HEK293 (cell line): ENCODE measurements around the gene PANX2.

Source experiments
- BCL11A ChIP-seq: fragments of 450-650 bp; formaldehyde crosslinking; IDR thresholded peaks from 2 replicates; pipeline ENCODE4 v1.5.1; 2016; ENCODE audit warnings: low read depth, missing biosample characterization, missing genetic modification characterization
- CTCF ChIP-seq: fragments of 450-650 bp; formaldehyde crosslinking; IDR thresholded peaks from 2 replicates; pipeline ENCODE4 v1.5.1; 2016; ENCODE audit warnings: missing biosample characterization, missing genetic modification characterization
- KLF1 ChIP-seq: fragments of 450-650 bp; formaldehyde crosslinking; IDR thresholded peaks from 2 replicates; pipeline ENCODE4 v1.5.1; 2016; ENCODE audit warnings: missing biosample characterization, missing genetic modification characterization
- KLF10 ChIP-seq: fragments of 450-650 bp; IDR thresholded peaks from 2 replicates; pipeline ENCODE4 v1.5.1; 2018; ENCODE audit warnings: missing biosample characterization, mild to moderate bottlenecking, missing genetic modification characterization
- PATZ1 ChIP-seq: fragments of 450-650 bp; formaldehyde crosslinking; IDR thresholded peaks from 2 replicates; pipeline ENCODE4 v1.5.1; 2016; ENCODE audit warnings: missing biosample characterization, missing genetic modification characterization
- RBAK ChIP-seq: fragments of 450-650 bp; formaldehyde crosslinking; IDR thresholded peaks from 2 replicates; pipeline ENCODE4 v1.5.1; 2016; ENCODE audit warnings: missing biosample characterization, missing genetic modification characterization
- REST ChIP-seq: fragments of 450-650 bp; formaldehyde crosslinking; IDR thresholded peaks from 2 replicates; pipeline ENCODE4 v1.5.1; 2016; ENCODE audit warnings: missing biosample characterization, missing genetic modification characterization
- YY1 ChIP-seq: fragments of 450-650 bp; formaldehyde crosslinking; IDR thresholded peaks from 2 replicates; pipeline ENCODE4 v1.5.1; 2018; ENCODE audit warnings: missing biosample characterization, missing genetic modification characterization
- ZNF302 ChIP-seq: fragments of 450-650 bp; formaldehyde crosslinking; IDR thresholded peaks from 2 replicates; pipeline ENCODE4 v1.5.1; 2016; ENCODE audit warnings: missing biosample characterization, missing genetic modification characterization, low read depth
- ZNF404 ChIP-seq: fragments of 450-650 bp; formaldehyde crosslinking; IDR thresholded peaks from 2 replicates; pipeline ENCODE4 v1.5.1; 2017; ENCODE audit warnings: missing biosample characterization, missing genetic modification characterization
- ZNF549 ChIP-seq: fragments of 450-650 bp; IDR thresholded peaks from 2 replicates; pipeline ENCODE4 v1.5.1; 2018; ENCODE audit warnings: missing biosample characterization, missing genetic modification characterization, mild to moderate bottlenecking, inconsistent platforms, moderate library complexity
- ZNF596 ChIP-seq: fragments of 450-650 bp; IDR thresholded peaks from 2 replicates; pipeline ENCODE4 v1.5.0; 2018; ENCODE audit warnings: missing biosample characterization, mild to moderate bottlenecking, missing genetic modification characterization, moderate library complexity
- ZNF624 ChIP-seq: fragments of 450-650 bp; formaldehyde crosslinking; IDR thresholded peaks from 2 replicates; pipeline ENCODE4 v1.5.1; 2017; ENCODE audit warnings: missing biosample characterization, missing genetic modification characterization
- ZNF76 ChIP-seq: fragments of 450-650 bp; formaldehyde crosslinking; IDR thresholded peaks from 2 replicates; pipeline ENCODE4; 2016; ENCODE audit warnings: low read depth, missing biosample characterization, missing genetic modification characterization, borderline replicate concordance

- TF ChIP-seq ZNF624 (tag by site-specific recombination) (no peak), ZNF596 (no peak), ZNF549 (tag by site-specific recombination) (no peak), PATZ1 (no peak), KLF10 (tag by site-specific recombination) (no peak), BCL11A (tag by site-specific recombination) (no peak), ZNF76 (tag by site-specific recombination) (no peak), CTCF (no peak), REST (no peak), ZNF302 (tag by site-specific recombination) (no peak), KLF1 (no peak), RBAK (no peak), YY1 (tag by site-specific recombination) (no peak), ZNF404 (tag by site-specific recombination) (no peak)
These were observed 22.4 kb upstream of the PANX2 start for GRCh38 chr22:50148166-50148500.
